ENCODE measurements around the gene RAD1.

RAD1 gene

DNA sequence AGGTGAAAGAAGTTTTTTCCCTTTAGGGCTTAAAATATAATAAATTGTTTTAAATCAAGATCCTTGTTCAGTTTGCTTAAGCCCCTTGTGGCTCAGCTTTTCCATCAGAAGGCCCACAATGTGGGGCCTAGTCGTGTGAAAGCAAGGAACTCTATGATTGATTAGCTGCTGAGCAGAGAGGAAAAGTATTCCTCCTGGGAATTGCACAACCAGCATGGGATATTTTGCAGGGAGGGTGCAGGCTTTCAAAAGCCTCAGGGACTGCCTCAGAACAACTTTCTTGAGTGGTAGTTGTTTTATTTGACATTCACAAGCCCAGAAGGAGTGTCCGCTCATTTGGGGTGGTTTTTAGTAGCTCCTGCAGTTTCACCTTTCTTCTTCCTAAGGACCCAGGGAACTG is 56.5 kb downstream of the RAD1 start:
- no peak for DNase-seq

DNA sequence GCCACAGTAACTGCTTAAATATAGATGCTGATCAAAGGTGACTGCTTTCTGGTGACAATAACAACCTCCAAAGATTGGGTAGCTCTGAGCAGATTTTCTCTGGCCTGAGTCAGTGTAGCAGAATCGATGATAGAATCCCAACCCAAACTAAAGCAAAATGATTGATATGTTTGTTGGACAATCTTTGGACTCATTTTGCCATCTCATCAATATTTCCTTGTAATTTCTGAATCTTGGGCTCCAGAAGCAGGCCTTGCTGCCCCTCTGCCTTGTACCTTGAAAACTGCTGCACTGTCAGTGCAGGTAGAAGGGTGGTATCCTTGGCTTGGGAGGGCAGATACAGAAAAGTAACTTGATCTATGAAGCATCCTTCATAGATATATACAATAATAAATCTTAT is 57.4 kb downstream of the RAD1 start:
- no peak for DNase-seq

DNA sequence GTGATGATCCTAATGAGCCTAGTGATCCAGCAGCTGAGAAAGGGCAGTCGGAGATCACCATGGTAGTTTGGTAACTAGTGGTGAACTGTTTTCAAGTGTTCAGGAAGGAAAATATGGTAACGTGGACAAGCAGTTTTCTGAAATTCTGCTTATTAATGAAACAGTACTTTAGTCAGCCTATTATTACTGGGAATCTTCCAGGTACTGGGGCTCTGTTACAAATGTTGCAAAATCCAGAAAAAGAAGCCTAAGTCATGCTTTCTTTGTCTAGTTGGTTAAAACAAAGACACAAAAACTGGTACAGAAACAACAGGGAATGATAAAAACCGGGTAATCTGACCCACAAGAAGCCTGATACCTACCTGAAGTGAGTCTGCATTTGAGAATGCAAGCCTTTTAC is 58.1 kb downstream of the RAD1 start:
- DNase-seq: no peak

All from NCI-H1105 treated with DMSO at 0.1 percent for 48 hours (cell line).